K562 (cell line): ENCODE data around the gene IL27RA. TPM values are rescaled to one million over a fixed set of nuclear protein-coding genes. Genes with fewer than 3 reads are reported as not detected.

Experiments
- BRD4 ChIP-seq: fragments of 200-600 bp; sonication (generic); IDR thresholded peaks from 2 replicates; pipeline ENCODE4 v1.6.1; 2017; ENCODE audit warnings: inconsistent platforms
- EP400 ChIP-seq: fragments of 450-650 bp; IDR thresholded peaks from 2 replicates; pipeline ENCODE4 v1.6.1; 2017; ENCODE audit warnings: antibody characterized with exemption, mild to moderate bottlenecking, moderate library complexity
- FIP1L1 ChIP-seq: fragments of 200-400 bp; formaldehyde crosslinking; IDR thresholded peaks from 2 replicates; pipeline ENCODE4 v1.6.1; 2018; ENCODE audit warnings: mild to moderate bottlenecking, low read depth, low read length; ENCODE audit not compliant: poor library complexity, severe bottlenecking
- HDAC1 ChIP-seq, 2 experiments: fragments of 450-650 bp; IDR thresholded peaks; 2 replicates each; pipeline ENCODE4 v1.6.1; 2016 to 2017; ENCODE audit warnings: inconsistent platforms in 1 of 2, mild to moderate bottlenecking in 1 of 2, moderate library complexity in 1 of 2
- HDAC6 ChIP-seq: IDR thresholded peaks from 2 replicates; pipeline ENCODE4 v1.6.1; 2012; ENCODE audit warnings: low read depth, mild to moderate bottlenecking, control low read depth, inconsistent platforms, low read length, moderate library complexity
- HNRNPLL ChIP-seq: fragments of 200-400 bp; formaldehyde crosslinking; IDR thresholded peaks from 2 replicates; pipeline ENCODE4 v1.6.1; 2017; ENCODE audit warnings: low read length, low read depth, mild to moderate bottlenecking; ENCODE audit not compliant: poor library complexity, severe bottlenecking
- JUN ChIP-seq, 2 experiments: sonication (generic) in 1 of 2; formaldehyde crosslinking in 1 of 2; IDR thresholded peaks; 2 replicates each; pipeline versions ENCODE4 v1.6.1 to v1.8.0; 2012 to 2022; ENCODE audit warnings: borderline replicate concordance in 2 of 2, mild to moderate bottlenecking in 2 of 2, improper control_type of control experiment in 1 of 2, low read depth in 1 of 2, low read length in 1 of 2, missing genetic modification reagents in 1 of 2
- JUND ChIP-seq, 2 experiments: IDR thresholded peaks; 2 replicates in 1 of 2; 3 replicates in 1 of 2; pipeline ENCODE4 v1.6.1; 2011; ENCODE audit warnings: borderline replicate concordance in 2 of 2, low read depth in 2 of 2, low read length in 2 of 2, improper control_type of control experiment in 1 of 2, missing biosample characterization in 1 of 2, missing genetic modification characterization in 1 of 2, missing genetic modification reagents in 1 of 2
- MAFG ChIP-seq: fragments of 450-650 bp; conservative IDR thresholded peaks from 2 replicates; pipeline ENCODE4 v1.6.1; 2016; ENCODE audit warnings: missing genetic modification characterization, missing compliant biosample characterization
- MEIS2 ChIP-seq: fragments of 450-650 bp; IDR thresholded peaks from 2 replicates; pipeline ENCODE4 v1.6.1; 2014; ENCODE audit warnings: mild to moderate bottlenecking; ENCODE audit not compliant: partially characterized antibody
- MNT ChIP-seq, 2 experiments: fragments of 450-650 bp; conservative IDR thresholded peaks; 2 replicates each; pipeline ENCODE4 v1.6.1; 2017; ENCODE audit warnings: mild to moderate bottlenecking in 2 of 2, moderate library complexity in 2 of 2
- NFIX ChIP-seq: fragments of 250-450 bp; sonication (Bioruptor Pico); IDR thresholded peaks from 2 replicates; pipeline ENCODE4 v1.4.0; 2020; ENCODE audit warnings: low read depth, mild to moderate bottlenecking, moderate library complexity
- RAD51 ChIP-seq: fragments of 450-650 bp; IDR thresholded peaks from 2 replicates; pipeline ENCODE4 v1.7.1; 2016; ENCODE audit warnings: low read depth, mild to moderate bottlenecking, borderline replicate concordance
- TAF1 ChIP-seq: IDR thresholded peaks from 2 replicates; pipeline ENCODE4 v1.6.1; 2011; ENCODE audit warnings: mild to moderate bottlenecking, low read length, moderate library complexity; ENCODE audit not compliant: insufficient read depth, control insufficient read depth, severe bottlenecking; ENCODE audit errors: extremely low read depth
- U2AF2 ChIP-seq: fragments of 200-400 bp; formaldehyde crosslinking; optimal IDR thresholded peaks from 2 replicates; pipeline ENCODE3; 2017; ENCODE audit warnings: low read depth, mild to moderate bottlenecking, low read length
- YY1 ChIP-seq, 3 experiments: IDR thresholded peaks; 2 replicates each; pipeline ENCODE4 v1.6.1; 2011; ENCODE audit warnings: low read length in 2 of 3, mild to moderate bottlenecking in 2 of 3, moderate library complexity in 2 of 3, borderline replicate concordance in 1 of 3, control low read depth in 1 of 3, low read depth in 1 of 3; ENCODE audit not compliant: insufficient read depth in 3 of 3, insufficient replicate concordance in 2 of 3, control insufficient read depth in 1 of 3, insufficient read length in 1 of 3; ENCODE audit errors: extremely low read depth in 1 of 3
- polyA plus RNA-seq, 8 experiments: library from polyadenylated mRNA; depleted of rRNA in 4 of 8; stranded (reverse) in 5 of 8; unstranded in 3 of 8; fragments of >200 nt; fragmentation: Nextera tagmentation in 2 of 8; fragmentation: Illumina TruSeq in 1 of 8; extraction: Ambion mirVana in 2 of 8; extraction: Trizol in 1 of 8; gene quantifications; 2 replicates each; pipeline versions ENCODE4 v1.2.1 to v1.2.3, GENCODE V29; 2011 to 2014; ENCODE audit warnings: inconsistent platforms in 1 of 8, missing spikeins in 1 of 8
- total RNA-seq, 7 experiments: library from RNA; depleted of rRNA in 6 of 7; stranded (reverse); fragments of >200 nt in 6 of 7; fragmentation: Illumina TruSeq in 2 of 7; extraction: Trizol in 2 of 7; gene quantifications; 2 replicates each; pipeline versions ENCODE4 v1.2.1 to v1.2.3, GENCODE V29; 2011 to 2021; ENCODE audit warnings: low replicate concordance in 1 of 7
- TF ChIP-seq, protein P1 (sequence below): conservative IDR thresholded peaks from 2 replicates; pipeline ENCODE4 v1.6.1; 2011; ENCODE audit warnings: low read depth, mild to moderate bottlenecking, low read length; ENCODE audit not compliant: control insufficient read depth
- TF ChIP-seq, protein P2 (sequence below): sonication (generic); formaldehyde crosslinking; IDR thresholded peaks from 2 replicates; pipeline ENCODE4 v1.9.0; 2022; ENCODE audit warnings: mild to moderate bottlenecking, missing genetic modification reagents
- TF ChIP-seq, protein P3 (sequence below): fragments of 450-650 bp; IDR thresholded peaks from 2 replicates; pipeline ENCODE4 v1.6.1; 2017; ENCODE audit warnings: mild to moderate bottlenecking, moderate library complexity

The IL27RA gene
- total and polyA plus RNA-seq, 9 of the 15 experiments (the other 6 are each of a cell fraction or from before 2014, with no cell fraction given): 1.9 to 15.9 (median 12.0) TPM

DNA sequence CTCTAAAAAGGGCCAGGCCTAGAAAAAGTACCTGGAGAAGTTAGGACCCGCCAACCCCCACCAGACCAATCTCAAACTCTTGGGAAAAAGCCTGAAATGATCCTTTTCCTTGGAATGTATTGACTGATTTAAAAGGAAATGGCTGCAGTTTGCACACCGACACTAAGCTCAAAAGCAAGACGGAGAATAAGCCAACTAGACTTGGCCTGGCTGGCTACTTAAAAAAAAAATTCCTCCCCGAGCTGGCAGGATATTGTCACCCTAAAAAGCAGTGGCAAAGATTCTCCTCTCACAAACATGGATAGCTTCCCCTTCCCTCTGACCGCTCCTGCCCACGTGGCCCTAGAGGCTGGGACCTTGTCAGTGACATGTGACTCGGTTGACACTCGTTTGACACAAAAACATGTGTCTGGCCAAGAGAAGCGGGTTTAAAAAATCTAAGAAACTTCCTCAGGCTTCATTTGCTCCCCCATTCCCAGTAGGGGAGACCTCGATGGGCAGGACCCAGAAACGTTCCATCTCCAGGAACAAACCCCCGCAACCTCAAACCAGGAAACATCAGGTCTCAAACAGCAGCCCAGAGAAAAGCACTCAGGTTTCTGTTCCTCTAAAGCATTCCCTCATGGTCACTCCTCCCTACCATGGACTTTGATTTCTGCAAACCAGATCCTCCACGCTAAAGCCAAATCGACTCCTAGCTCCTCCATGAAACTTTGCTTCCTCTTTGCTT, 26.8 kb upstream of the IL27RA start (continued):
- TF ChIP-seq HDAC6: no peak
- TF ChIP-seq, protein P1, sequence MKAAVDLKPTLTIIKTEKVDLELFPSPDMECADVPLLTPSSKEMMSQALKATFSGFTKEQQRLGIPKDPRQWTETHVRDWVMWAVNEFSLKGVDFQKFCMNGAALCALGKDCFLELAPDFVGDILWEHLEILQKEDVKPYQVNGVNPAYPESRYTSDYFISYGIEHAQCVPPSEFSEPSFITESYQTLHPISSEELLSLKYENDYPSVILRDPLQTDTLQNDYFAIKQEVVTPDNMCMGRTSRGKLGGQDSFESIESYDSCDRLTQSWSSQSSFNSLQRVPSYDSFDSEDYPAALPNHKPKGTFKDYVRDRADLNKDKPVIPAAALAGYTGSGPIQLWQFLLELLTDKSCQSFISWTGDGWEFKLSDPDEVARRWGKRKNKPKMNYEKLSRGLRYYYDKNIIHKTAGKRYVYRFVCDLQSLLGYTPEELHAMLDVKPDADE: peak; percentile 47; the same call in 1 of the 2 replicates
- no peak for TF ChIP-seq U2AF2
- TF ChIP-seq NFIX (CRISPR knock-in tag): no peak
- TF ChIP-seq, protein P2, sequence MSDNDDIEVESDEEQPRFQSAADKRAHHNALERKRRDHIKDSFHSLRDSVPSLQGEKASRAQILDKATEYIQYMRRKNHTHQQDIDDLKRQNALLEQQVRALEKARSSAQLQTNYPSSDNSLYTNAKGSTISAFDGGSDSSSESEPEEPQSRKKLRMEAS: peak; percentile 92
- peak in 1 of 2 experiments; percentile 89; a peak in 2 of 4 replicates for TF ChIP-seq HDAC1 (IDR thresholded peaks at IDR 0.05)
- TF ChIP-seq JUND (IDR thresholded peaks at IDR 0.05; ENCODE audit: borderline replicate concordance, low read depth, low read length): no peak
- TF ChIP-seq JUND (tag; IDR thresholded peaks at IDR 0.05; ENCODE audit: borderline replicate concordance, low read depth, low read length): no peak
- peak in 1 of 3 experiments; percentile 33 for TF ChIP-seq YY1 (IDR thresholded peaks at IDR 0.05; ENCODE audit: borderline replicate concordance in 1 of 3, control insufficient read depth in 1 of 3, extremely low read depth in 1 of 3, insufficient read depth in 3 of 3, insufficient read length in 1 of 3, insufficient replicate concordance in 2 of 3, low read depth in 1 of 3, low read length in 2 of 3)
- TF ChIP-seq MNT (conservative IDR thresholded peaks at IDR 0.05): peak; percentile 99
- TF ChIP-seq, protein P3, sequence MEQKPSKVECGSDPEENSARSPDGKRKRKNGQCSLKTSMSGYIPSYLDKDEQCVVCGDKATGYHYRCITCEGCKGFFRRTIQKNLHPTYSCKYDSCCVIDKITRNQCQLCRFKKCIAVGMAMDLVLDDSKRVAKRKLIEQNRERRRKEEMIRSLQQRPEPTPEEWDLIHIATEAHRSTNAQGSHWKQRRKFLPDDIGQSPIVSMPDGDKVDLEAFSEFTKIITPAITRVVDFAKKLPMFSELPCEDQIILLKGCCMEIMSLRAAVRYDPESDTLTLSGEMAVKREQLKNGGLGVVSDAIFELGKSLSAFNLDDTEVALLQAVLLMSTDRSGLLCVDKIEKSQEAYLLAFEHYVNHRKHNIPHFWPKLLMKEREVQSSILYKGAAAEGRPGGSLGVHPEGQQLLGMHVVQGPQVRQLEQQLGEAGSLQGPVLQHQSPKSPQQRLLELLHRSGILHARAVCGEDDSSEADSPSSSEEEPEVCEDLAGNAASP: no peak
- TF ChIP-seq HNRNPLL: peak; percentile 13
- peak; percentile 55; the same call in 1 of the 2 replicates for TF ChIP-seq EP400
- TF ChIP-seq TAF1: no peak
- TF ChIP-seq RAD51: peak; percentile 84
- no peak for TF ChIP-seq FIP1L1
- peak; percentile 23 for TF ChIP-seq MEIS2
- TF ChIP-seq JUN (IDR thresholded peaks at IDR 0.05; ENCODE audit: borderline replicate concordance, low read depth, low read length): peak; percentile 18; the same call in 1 of the 2 replicates
- no peak for TF ChIP-seq JUN (CRISPR knock-in tag; IDR thresholded peaks at IDR 0.05; ENCODE audit: borderline replicate concordance)
- TF ChIP-seq BRD4: no peak
- no peak for TF ChIP-seq MAFG (tag)
